GM12878 (cell line): ENCODE results near the gene KIF11. TPM values are rescaled to one million over a fixed set of nuclear protein-coding genes. Genes with fewer than 3 reads are reported as not detected.

Source experiments
- ATAC-seq: fragments of 200-7000 bp; cut with Tn5 transposase; 3 replicates; pipeline ENCODE4 v1.9.1; 2020; ENCODE audit warnings: mild to moderate bottlenecking, moderate library complexity
- BruUV-seq: library from RNA; stranded (reverse); fragments of 400-500 nt; replicated peaks from 2 replicates; lab custom pipeline; 2021; lab: Mats Ljungman, UMichigan
- CTCF ChIA-PET: fragments of 300-600 bp; sonication (Branson Sonifier 250); formaldehyde crosslinking; extraction: SDS; loops from one replicate; lab custom pipeline; 2021; ENCODE audit warnings: inconsistent platforms; lab: Yijun Ruan, JAX
- POLR2A ChIA-PET: fragments of 350-600 bp; formaldehyde crosslinking; extraction: SDS; loops from one replicate; lab custom pipeline; 2021; ENCODE audit warnings: inconsistent platforms; lab: Charles Lee
- RAD21 ChIA-PET: fragments of 300-600 bp; sonication (Branson Sonifier 250); formaldehyde crosslinking; loops from one replicate; lab custom pipeline; 2023; ENCODE audit warnings: antibody characterized with exemption; ENCODE audit not compliant: unreplicated experiment; lab: Charles Lee
- SMC1A ChIA-PET: fragments of 300-600 bp; sonication (Branson Sonifier 250); formaldehyde crosslinking; loops from one replicate; lab custom pipeline; 2023; ENCODE audit not compliant: unreplicated experiment, uncharacterized antibody; lab: Charles Lee
- DNase-seq: peaks from one replicate; pipeline ENCODE4 v3.0.0-alpha.2; 2011; ENCODE audit warnings: low read depth, low spot score
- FAIRE-seq: peaks from 3 replicates; lab custom pipeline; 2011; peaks lifted over from hg19 to GRCh38; lab: Jason Lieb, UNC
- H2AFZ ChIP-seq: 2 replicates; pipeline ENCODE4 v1.6.0; 2011; ENCODE audit warnings: low read depth, low read length, control low read depth; ENCODE audit not compliant: control insufficient read depth
- H3K27ac ChIP-seq: 2 replicates; pipeline ENCODE4 v1.5.1; 2011; ENCODE audit warnings: control low read depth; ENCODE audit not compliant: control insufficient read depth, insufficient read depth
- H3K27me3 ChIP-seq, 2 experiments: replicated peaks in 1 of 2; 2 replicates each; pipeline versions ENCODE4 v1.6.0 to v1.6.1; 2011; ENCODE audit warnings: low read length in 1 of 2; ENCODE audit not compliant: control insufficient read depth in 2 of 2, insufficient read depth in 2 of 2
- H3K36me3 ChIP-seq, 2 experiments: 2 replicates each; pipeline ENCODE4 v1.5.1; 2011; ENCODE audit warnings: low read length in 1 of 2; ENCODE audit not compliant: control insufficient read depth in 2 of 2, insufficient read depth in 2 of 2
- H3K4me1 ChIP-seq: 2 replicates; pipeline ENCODE4 v1.6.1; 2011; ENCODE audit warnings: mild to moderate bottlenecking, low read length, moderate library complexity, mixed read lengths; ENCODE audit not compliant: control insufficient read depth, insufficient read depth
- H3K4me2 ChIP-seq: 2 replicates; pipeline ENCODE4 v1.6.0; 2011; ENCODE audit warnings: control low read depth; ENCODE audit not compliant: control insufficient read depth, insufficient read depth
- H3K4me3 ChIP-seq: fragments of 200-600 bp; sonication (generic); 2 replicates; pipeline ENCODE4 v1.5.1; 2016
- H3K79me2 ChIP-seq: 2 replicates; pipeline ENCODE4 v1.6.0; 2011; ENCODE audit warnings: low read length; ENCODE audit not compliant: control insufficient read depth, insufficient read depth
- H3K9ac ChIP-seq: 2 replicates; pipeline ENCODE4 v1.8.0; 2011; ENCODE audit warnings: low read length, control low read depth, mixed read lengths; ENCODE audit not compliant: control insufficient read depth, insufficient read depth
- H3K9me3 ChIP-seq: replicated peaks from 3 replicates; pipeline ENCODE4 v1.5.1; 2011; ENCODE audit warnings: mild to moderate bottlenecking, low read length; ENCODE audit not compliant: control insufficient read depth, insufficient read depth
- H4K20me1 ChIP-seq: 2 replicates; pipeline ENCODE4 v1.6.0; 2011; ENCODE audit not compliant: control insufficient read depth, insufficient read depth
- CHD1 ChIP-seq: IDR thresholded peaks from 2 replicates; pipeline ENCODE4 v1.6.1; 2012; ENCODE audit warnings: low read depth, low read length, improper control_type of control experiment
- FOXM1 ChIP-seq: IDR thresholded peaks from 2 replicates; pipeline ENCODE4 v1.6.1; 2012; ENCODE audit warnings: low read depth, mild to moderate bottlenecking, inconsistent platforms, low read length, moderate library complexity
- MLLT1 ChIP-seq: fragments of 450-650 bp; IDR thresholded peaks from 2 replicates; pipeline ENCODE4 v1.6.1; 2016; ENCODE audit warnings: mild to moderate bottlenecking
- RUNX3 ChIP-seq: IDR thresholded peaks from 2 replicates; pipeline ENCODE4 v1.6.1; 2012; ENCODE audit warnings: low read length, inconsistent platforms
- SRF ChIP-seq, 2 experiments: IDR thresholded peaks; 2 replicates each; pipeline ENCODE4 v1.6.1; 2011; ENCODE audit warnings: low read depth in 2 of 2, low read length in 2 of 2, mild to moderate bottlenecking in 1 of 2, moderate library complexity in 1 of 2
- STAT3 ChIP-seq: IDR thresholded peaks from 2 replicates; pipeline ENCODE4 v1.6.1; 2011; ENCODE audit warnings: low read depth, low read length, improper control_type of control experiment
- WRNIP1 ChIP-seq: IDR thresholded peaks from 2 replicates; pipeline ENCODE4 v1.6.1; 2011; ENCODE audit warnings: low read depth, low read length, improper control_type of control experiment, borderline replicate concordance
- ZBED1 ChIP-seq: IDR thresholded peaks from 2 replicates; pipeline ENCODE4 v1.6.1; 2016; ENCODE audit warnings: borderline replicate concordance
- in situ Hi-C: fragments of 300-500 bp; cut with MboI; formaldehyde crosslinking; loops from 9 replicates; pipeline ENCODE4 v1.14.3; 2018; ENCODE audit warnings: mixed read lengths
- intact Hi-C: fragments of 100-400 bp; cut with micrococcal nuclease; formaldehyde crosslinking; loops from one replicate; pipeline ENCODE4 v1.14.2; 2022; ENCODE audit not compliant: unreplicated experiment
- polyA plus RNA-seq, 11 experiments: library from polyadenylated mRNA; depleted of rRNA in 4 of 11; unstranded in 6 of 11; stranded (reverse) in 5 of 11; fragments of >200 nt; fragmentation: Nextera tagmentation in 4 of 11; fragmentation: Illumina TruSeq in 1 of 11; extraction: Ambion mirVana in 4 of 11; extraction: Trizol in 1 of 11; gene quantifications; 1 replicate in 1 of 11; 2 replicates in 10 of 11; pipeline versions ENCODE4 v1.2.1 to v1.2.3, GENCODE V29; 2011 to 2016; ENCODE audit warnings: inconsistent platforms in 2 of 11, missing spikeins in 2 of 11, low read depth in 1 of 11
- total RNA-seq, 4 experiments: library from RNA; depleted of rRNA in 3 of 4; stranded (reverse); fragments of >200 nt in 3 of 4; fragmentation: Illumina TruSeq in 1 of 4; extraction: Trizol in 1 of 4; gene quantifications; 2 replicates each; pipeline versions ENCODE4 v1.2.1 to v1.2.3, GENCODE V29; 2013 to 2021
- TF ChIP-seq, protein P1 (sequence below): fragments of 450-650 bp; IDR thresholded peaks from 2 replicates; pipeline ENCODE4 v1.6.1; 2017; ENCODE audit warnings: mild to moderate bottlenecking, moderate library complexity
- TF ChIP-seq, protein P2 (sequence below): IDR thresholded peaks from 2 replicates; pipeline ENCODE4 v1.6.1; 2012; ENCODE audit warnings: mild to moderate bottlenecking, low read depth, low read length
- TF ChIP-seq, protein P3 (sequence below): fragments of 450-650 bp; IDR thresholded peaks from 2 replicates; pipeline ENCODE4 v1.6.1; 2018; ENCODE audit warnings: mild to moderate bottlenecking, low read depth, moderate library complexity; ENCODE audit not compliant: partially characterized antibody
- TF ChIP-seq, protein P4 (sequence below): IDR thresholded peaks from 2 replicates; pipeline ENCODE4 v1.6.1; 2011; ENCODE audit warnings: low read depth, mild to moderate bottlenecking, low read length, moderate library complexity, borderline replicate concordance; ENCODE audit errors: extremely low read depth

Gene KIF11
- total and polyA plus RNA-seq, 10 of the 15 experiments (the other 5 are each of a cell fraction or from before 2014, with no cell fraction given), result 14.1 to 79.8 (median 41.9) TPM

DNA sequence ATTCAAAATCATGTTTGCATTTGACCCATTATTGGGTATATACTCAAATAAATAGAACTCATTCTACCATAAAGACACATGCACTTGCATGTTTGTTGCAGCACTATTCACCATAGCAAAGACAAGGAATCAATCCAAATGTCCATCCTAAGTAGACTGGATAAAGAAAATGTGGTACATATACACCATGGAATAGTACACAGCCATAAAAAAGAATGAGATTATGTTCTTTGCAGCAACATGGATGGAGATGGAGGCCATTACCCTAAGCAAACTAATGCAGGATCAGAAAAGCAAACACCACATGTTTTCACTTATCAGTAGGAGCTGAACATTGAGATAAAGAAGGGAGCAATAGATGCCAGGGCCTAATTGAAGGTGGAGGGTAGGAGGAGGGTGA, 84.8 kb downstream of the KIF11 start:
- Histone ChIP-seq H4K20me1 (no peaks in the 10 kb centered on the region), H3K4me3 (no peak overlapping the region), H3K9me3 (no peaks in the 10 kb centered on the region; the same call in 2 of the 3 replicates), H3K27ac (no peak overlapping the region), H3K36me3 (no peaks in the 10 kb centered on the region), H3K4me2 (no peak overlapping the region), H3K79me2 (no peaks in the 10 kb centered on the region), H2AFZ (no peak overlapping the region), H3K9ac (no peak overlapping the region), H3K4me1 (no peaks in the 10 kb centered on the region), H3K27me3 (no peaks in the 10 kb centered on the region)
- FAIRE-seq (no peak), DNase-seq (no peak), ATAC-seq (no peak)
- ChIA-PET SMC1A (no interaction called here), CTCF (interaction anchor here (1.0 kb wide), 1 partner anchor 165 kb away, joined by 3 read pairs; no protein-coding TSS in a partner anchor), RAD21 (no interaction called here), POLR2A (no interaction called here)
- in situ Hi-C loops (no loop called here), intact Hi-C loops (no loop called here)
- no TSS peak for BruUV-seq
- TF ChIP-seq WRNIP1 (no peak), ZBED1 (no peak), CHD1 (no peak), MLLT1 (no peak), SRF (IDR thresholded peaks at IDR 0.05; ENCODE audit: low read depth in 2 of 2, low read length in 2 of 2) (no peak), FOXM1 (no peak), STAT3 (no peak), RUNX3 (no peak)
- TF ChIP-seq, protein P1, sequence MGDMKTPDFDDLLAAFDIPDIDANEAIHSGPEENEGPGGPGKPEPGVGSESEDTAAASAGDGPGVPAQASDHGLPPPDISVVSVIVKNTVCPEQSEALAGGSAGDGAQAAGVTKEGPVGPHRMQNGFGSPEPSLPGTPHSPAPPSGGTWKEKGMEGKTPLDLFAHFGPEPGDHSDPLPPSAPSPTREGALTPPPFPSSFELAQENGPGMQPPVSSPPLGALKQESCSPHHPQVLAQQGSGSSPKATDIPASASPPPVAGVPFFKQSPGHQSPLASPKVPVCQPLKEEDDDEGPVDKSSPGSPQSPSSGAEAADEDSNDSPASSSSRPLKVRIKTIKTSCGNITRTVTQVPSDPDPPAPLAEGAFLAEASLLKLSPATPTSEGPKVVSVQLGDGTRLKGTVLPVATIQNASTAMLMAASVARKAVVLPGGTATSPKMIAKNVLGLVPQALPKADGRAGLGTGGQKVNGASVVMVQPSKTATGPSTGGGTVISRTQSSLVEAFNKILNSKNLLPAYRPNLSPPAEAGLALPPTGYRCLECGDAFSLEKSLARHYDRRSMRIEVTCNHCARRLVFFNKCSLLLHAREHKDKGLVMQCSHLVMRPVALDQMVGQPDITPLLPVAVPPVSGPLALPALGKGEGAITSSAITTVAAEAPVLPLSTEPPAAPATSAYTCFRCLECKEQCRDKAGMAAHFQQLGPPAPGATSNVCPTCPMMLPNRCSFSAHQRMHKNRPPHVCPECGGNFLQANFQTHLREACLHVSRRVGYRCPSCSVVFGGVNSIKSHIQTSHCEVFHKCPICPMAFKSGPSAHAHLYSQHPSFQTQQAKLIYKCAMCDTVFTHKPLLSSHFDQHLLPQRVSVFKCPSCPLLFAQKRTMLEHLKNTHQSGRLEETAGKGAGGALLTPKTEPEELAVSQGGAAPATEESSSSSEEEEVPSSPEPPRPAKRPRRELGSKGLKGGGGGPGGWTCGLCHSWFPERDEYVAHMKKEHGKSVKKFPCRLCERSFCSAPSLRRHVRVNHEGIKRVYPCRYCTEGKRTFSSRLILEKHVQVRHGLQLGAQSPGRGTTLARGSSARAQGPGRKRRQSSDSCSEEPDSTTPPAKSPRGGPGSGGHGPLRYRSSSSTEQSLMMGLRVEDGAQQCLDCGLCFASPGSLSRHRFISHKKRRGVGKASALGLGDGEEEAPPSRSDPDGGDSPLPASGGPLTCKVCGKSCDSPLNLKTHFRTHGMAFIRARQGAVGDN, result no peak
- TF ChIP-seq, protein P2, sequence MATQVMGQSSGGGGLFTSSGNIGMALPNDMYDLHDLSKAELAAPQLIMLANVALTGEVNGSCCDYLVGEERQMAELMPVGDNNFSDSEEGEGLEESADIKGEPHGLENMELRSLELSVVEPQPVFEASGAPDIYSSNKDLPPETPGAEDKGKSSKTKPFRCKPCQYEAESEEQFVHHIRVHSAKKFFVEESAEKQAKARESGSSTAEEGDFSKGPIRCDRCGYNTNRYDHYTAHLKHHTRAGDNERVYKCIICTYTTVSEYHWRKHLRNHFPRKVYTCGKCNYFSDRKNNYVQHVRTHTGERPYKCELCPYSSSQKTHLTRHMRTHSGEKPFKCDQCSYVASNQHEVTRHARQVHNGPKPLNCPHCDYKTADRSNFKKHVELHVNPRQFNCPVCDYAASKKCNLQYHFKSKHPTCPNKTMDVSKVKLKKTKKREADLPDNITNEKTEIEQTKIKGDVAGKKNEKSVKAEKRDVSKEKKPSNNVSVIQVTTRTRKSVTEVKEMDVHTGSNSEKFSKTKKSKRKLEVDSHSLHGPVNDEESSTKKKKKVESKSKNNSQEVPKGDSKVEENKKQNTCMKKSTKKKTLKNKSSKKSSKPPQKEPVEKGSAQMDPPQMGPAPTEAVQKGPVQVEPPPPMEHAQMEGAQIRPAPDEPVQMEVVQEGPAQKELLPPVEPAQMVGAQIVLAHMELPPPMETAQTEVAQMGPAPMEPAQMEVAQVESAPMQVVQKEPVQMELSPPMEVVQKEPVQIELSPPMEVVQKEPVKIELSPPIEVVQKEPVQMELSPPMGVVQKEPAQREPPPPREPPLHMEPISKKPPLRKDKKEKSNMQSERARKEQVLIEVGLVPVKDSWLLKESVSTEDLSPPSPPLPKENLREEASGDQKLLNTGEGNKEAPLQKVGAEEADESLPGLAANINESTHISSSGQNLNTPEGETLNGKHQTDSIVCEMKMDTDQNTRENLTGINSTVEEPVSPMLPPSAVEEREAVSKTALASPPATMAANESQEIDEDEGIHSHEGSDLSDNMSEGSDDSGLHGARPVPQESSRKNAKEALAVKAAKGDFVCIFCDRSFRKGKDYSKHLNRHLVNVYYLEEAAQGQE, result no peak
- TF ChIP-seq, protein P3, sequence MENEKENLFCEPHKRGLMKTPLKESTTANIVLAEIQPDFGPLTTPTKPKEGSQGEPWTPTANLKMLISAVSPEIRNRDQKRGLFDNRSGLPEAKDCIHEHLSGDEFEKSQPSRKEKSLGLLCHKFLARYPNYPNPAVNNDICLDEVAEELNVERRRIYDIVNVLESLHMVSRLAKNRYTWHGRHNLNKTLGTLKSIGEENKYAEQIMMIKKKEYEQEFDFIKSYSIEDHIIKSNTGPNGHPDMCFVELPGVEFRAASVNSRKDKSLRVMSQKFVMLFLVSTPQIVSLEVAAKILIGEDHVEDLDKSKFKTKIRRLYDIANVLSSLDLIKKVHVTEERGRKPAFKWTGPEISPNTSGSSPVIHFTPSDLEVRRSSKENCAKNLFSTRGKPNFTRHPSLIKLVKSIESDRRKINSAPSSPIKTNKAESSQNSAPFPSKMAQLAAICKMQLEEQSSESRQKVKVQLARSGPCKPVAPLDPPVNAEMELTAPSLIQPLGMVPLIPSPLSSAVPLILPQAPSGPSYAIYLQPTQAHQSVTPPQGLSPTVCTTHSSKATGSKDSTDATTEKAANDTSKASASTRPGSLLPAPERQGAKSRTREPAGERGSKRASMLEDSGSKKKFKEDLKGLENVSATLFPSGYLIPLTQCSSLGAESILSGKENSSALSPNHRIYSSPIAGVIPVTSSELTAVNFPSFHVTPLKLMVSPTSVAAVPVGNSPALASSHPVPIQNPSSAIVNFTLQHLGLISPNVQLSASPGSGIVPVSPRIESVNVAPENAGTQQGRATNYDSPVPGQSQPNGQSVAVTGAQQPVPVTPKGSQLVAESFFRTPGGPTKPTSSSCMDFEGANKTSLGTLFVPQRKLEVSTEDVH, result no peak
- TF ChIP-seq, protein P4, sequence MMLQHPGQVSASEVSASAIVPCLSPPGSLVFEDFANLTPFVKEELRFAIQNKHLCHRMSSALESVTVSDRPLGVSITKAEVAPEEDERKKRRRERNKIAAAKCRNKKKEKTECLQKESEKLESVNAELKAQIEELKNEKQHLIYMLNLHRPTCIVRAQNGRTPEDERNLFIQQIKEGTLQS, result no peak
